Right lung (tissue), 5 donors: ENCODE measurements around the gene RASA1. TPM values are rescaled to one million over a fixed set of nuclear protein-coding genes. Genes with fewer than 3 reads are reported as not detected.

Experiments used
- polyA plus RNA-seq, 5 donors: library from polyadenylated mRNA; unstranded; fragments of 120-200 nt; gene quantifications; one replicate each; pipeline versions ENCODE4 v1.2.1 to v1.2.3, GENCODE V29; 2013; ENCODE audit warnings: inconsistent platforms in 1 of 5, low replicate concordance in 1 of 5; ENCODE audit not compliant: insufficient read length in 5 of 5, insufficient read depth in 1 of 5

The RASA1 gene
- polyA plus RNA-seq, 5 donors = 39.6 to 66.0 (median 57.2) TPM

Other genes starting within 250 kb of the RASA1 start
- 10 to 100 TPM; 34.6 to 62.1 (median 55.6) TPM for gene CCNH, start 145.0 kb downstream of the RASA1 start, polyA plus RNA-seq